Measurements from ENCODE around the gene CLRN1. TPM values are rescaled to one million over a fixed set of nuclear protein-coding genes. Genes with fewer than 3 reads are reported as not detected.

CLRN1 gene
- total and polyA plus RNA-seq, 2 experiments from 2014 or later, result 0.45 to 0.69 TPM

GRCh38 chr3:150912501-150912900 is 60.0 kb downstream of the CLRN1 start (continued):
- TF ChIP-seq, protein P1, sequence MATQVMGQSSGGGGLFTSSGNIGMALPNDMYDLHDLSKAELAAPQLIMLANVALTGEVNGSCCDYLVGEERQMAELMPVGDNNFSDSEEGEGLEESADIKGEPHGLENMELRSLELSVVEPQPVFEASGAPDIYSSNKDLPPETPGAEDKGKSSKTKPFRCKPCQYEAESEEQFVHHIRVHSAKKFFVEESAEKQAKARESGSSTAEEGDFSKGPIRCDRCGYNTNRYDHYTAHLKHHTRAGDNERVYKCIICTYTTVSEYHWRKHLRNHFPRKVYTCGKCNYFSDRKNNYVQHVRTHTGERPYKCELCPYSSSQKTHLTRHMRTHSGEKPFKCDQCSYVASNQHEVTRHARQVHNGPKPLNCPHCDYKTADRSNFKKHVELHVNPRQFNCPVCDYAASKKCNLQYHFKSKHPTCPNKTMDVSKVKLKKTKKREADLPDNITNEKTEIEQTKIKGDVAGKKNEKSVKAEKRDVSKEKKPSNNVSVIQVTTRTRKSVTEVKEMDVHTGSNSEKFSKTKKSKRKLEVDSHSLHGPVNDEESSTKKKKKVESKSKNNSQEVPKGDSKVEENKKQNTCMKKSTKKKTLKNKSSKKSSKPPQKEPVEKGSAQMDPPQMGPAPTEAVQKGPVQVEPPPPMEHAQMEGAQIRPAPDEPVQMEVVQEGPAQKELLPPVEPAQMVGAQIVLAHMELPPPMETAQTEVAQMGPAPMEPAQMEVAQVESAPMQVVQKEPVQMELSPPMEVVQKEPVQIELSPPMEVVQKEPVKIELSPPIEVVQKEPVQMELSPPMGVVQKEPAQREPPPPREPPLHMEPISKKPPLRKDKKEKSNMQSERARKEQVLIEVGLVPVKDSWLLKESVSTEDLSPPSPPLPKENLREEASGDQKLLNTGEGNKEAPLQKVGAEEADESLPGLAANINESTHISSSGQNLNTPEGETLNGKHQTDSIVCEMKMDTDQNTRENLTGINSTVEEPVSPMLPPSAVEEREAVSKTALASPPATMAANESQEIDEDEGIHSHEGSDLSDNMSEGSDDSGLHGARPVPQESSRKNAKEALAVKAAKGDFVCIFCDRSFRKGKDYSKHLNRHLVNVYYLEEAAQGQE (IDR thresholded peaks at IDR 0.05; ENCODE audit: unreplicated experiment), result no peak
- TF ChIP-seq ZNF331 (CRISPR knock-in tag; IDR thresholded peaks at IDR 0.05; ENCODE audit: low read depth), result no peak
- TF ChIP-seq ZNF114 (CRISPR knock-in tag; IDR thresholded peaks at IDR 0.05), result no peak
- no peak for TF ChIP-seq POLR2AphosphoS5 (IDR thresholded peaks at IDR 0.05; ENCODE audit: low read depth)
- TF ChIP-seq STAT1 (IDR thresholded peaks at IDR 0.05; ENCODE audit: unreplicated experiment), result no peak
- no peak for TF ChIP-seq ETS1 (IDR thresholded peaks at IDR 0.05)
- TF ChIP-seq CREB1 (CRISPR knock-in tag; IDR thresholded peaks at IDR 0.05; ENCODE audit: low read depth), result no peak
- TF ChIP-seq, protein P2, sequence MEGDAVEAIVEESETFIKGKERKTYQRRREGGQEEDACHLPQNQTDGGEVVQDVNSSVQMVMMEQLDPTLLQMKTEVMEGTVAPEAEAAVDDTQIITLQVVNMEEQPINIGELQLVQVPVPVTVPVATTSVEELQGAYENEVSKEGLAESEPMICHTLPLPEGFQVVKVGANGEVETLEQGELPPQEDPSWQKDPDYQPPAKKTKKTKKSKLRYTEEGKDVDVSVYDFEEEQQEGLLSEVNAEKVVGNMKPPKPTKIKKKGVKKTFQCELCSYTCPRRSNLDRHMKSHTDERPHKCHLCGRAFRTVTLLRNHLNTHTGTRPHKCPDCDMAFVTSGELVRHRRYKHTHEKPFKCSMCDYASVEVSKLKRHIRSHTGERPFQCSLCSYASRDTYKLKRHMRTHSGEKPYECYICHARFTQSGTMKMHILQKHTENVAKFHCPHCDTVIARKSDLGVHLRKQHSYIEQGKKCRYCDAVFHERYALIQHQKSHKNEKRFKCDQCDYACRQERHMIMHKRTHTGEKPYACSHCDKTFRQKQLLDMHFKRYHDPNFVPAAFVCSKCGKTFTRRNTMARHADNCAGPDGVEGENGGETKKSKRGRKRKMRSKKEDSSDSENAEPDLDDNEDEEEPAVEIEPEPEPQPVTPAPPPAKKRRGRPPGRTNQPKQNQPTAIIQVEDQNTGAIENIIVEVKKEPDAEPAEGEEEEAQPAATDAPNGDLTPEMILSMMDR (conservative IDR thresholded peaks at IDR 0.05; ENCODE audit: low read depth in 2 of 2), result no peak

GRCh38 chr3:150911771-150912170 is 60.8 kb downstream of the CLRN1 start:
- H2AFZ ChIP-seq, result no peak overlapping the region
- H3K9me3 Mint-ChIP-seq, result no peaks in the 10 kb centered on the region
- no peaks in the 10 kb centered on the region for H4K20me1 ChIP-seq (replicated peaks; ENCODE audit: insufficient read depth)
- H3K4me2 ChIP-seq, result no peak overlapping the region
- ATAC-seq (no peak), DNase-seq (ENCODE audit: low spot score) (no peak)
- no peaks in the 10 kb centered on the region for H3K79me2 ChIP-seq (replicated peaks; ENCODE audit: insufficient read depth)
- peaks cover 2% of the 10 kb centered on the region for H3K27me3 Mint-ChIP-seq (ENCODE audit: insufficient read depth, low read depth, poor library complexity)
- no peak overlapping the region for H3K27ac ChIP-seq (ENCODE audit: low read depth)
- H3K4me3 ChIP-seq, result no peak overlapping the region
- no peaks in the 10 kb centered on the region for H3F3A ChIP-seq (replicated peaks; ENCODE audit: low read depth)
- H3K27ac Mint-ChIP-seq, result no peak overlapping the region
- H3K4me1 Mint-ChIP-seq, result no peaks in the 10 kb centered on the region
- H3K9me2 ChIP-seq (ENCODE audit: insufficient read depth), result peaks cover 7% of the 10 kb centered on the region; the same call in 1 of the 2 replicates
- H3K4me3 Mint-ChIP-seq, result no peak overlapping the region
- H3K36me3 ChIP-seq (ENCODE audit: insufficient read depth), result no peaks in the 10 kb centered on the region
- H3K27me3 ChIP-seq (ENCODE audit: insufficient read depth), result no peaks in the 10 kb centered on the region
- H3K36me3 Mint-ChIP-seq (ENCODE audit: low read depth), result no peaks in the 10 kb centered on the region
- no peaks in the 10 kb centered on the region for H3K4me1 ChIP-seq (ENCODE audit: insufficient read depth)
- no peak for TF ChIP-seq CREB1 (CRISPR knock-in tag; IDR thresholded peaks at IDR 0.05; ENCODE audit: low read depth)
- no peak for TF ChIP-seq EZH2 (IDR thresholded peaks at IDR 0.05; ENCODE audit: low read depth, unreplicated experiment)
- TF ChIP-seq, protein P2 (conservative IDR thresholded peaks at IDR 0.05; ENCODE audit: low read depth in 2 of 2), result no peak
- TF ChIP-seq POLR2AphosphoS5 (IDR thresholded peaks at IDR 0.05; ENCODE audit: low read depth), result no peak
- no peak for TF ChIP-seq EZH2phosphoT487 (IDR thresholded peaks at IDR 0.05; ENCODE audit: unreplicated experiment)
- TF ChIP-seq STAT1 (IDR thresholded peaks at IDR 0.05; ENCODE audit: unreplicated experiment), result no peak
- no peak for TF ChIP-seq ZNF331 (CRISPR knock-in tag; IDR thresholded peaks at IDR 0.05; ENCODE audit: low read depth)
- TF ChIP-seq ETS1 (IDR thresholded peaks at IDR 0.05), result no peak
